ENCODE results near the gene TTLL10. TPM values are rescaled to one million over a fixed set of nuclear protein-coding genes. Genes with fewer than 3 reads are reported as not detected.

The TTLL10 gene
- total RNA-seq, 1 donor from 2014 or later = not detected

- Mint-ChIP-seq H3K4me3 (ENCODE audit: unreplicated experiment) (no peak overlapping the region), H3K27me3 (ENCODE audit: low read depth, unreplicated experiment) (no peaks in the 10 kb centered on the region), H3K27ac (ENCODE audit: unreplicated experiment) (no peak overlapping the region), H3K36me3 (ENCODE audit: low read depth, unreplicated experiment) (peaks cover 1% of the 10 kb centered on the region), H3K9me3 (ENCODE audit: unreplicated experiment) (peaks cover 2% of the 10 kb centered on the region), H3K4me1 (ENCODE audit: low read depth, unreplicated experiment) (peaks cover 6% of the 10 kb centered on the region)
- FAIRE-seq = no peak
- no peak overlapping the region for H3K27ac ChIP-seq (ENCODE audit: low read depth, low read length)
- peaks cover 17% of the 10 kb centered on the region for H4K20me1 ChIP-seq (ENCODE audit: insufficient read depth, low read length)
- DNase-seq (ENCODE audit: low read depth) = no peak
- H3K4me2 ChIP-seq (ENCODE audit: low read length) = no peak overlapping the region
- H3K4me3 ChIP-seq (ENCODE audit: insufficient read depth, low read depth, low read length) = no peak overlapping the region
- H2AFZ ChIP-seq (ENCODE audit: low read depth, low read length) = no peak overlapping the region
- peaks cover 31% of the 10 kb centered on the region for H3K79me2 ChIP-seq (ENCODE audit: insufficient read depth, low read length)
- H3K27me3 ChIP-seq (ENCODE audit: insufficient read depth, low read length) = no peaks in the 10 kb centered on the region
- H3K9me3 ChIP-seq (ENCODE audit: insufficient read depth, low read depth, low read length) = peaks cover 9% of the 10 kb centered on the region
- no peaks in the 10 kb centered on the region for H3K36me3 ChIP-seq (ENCODE audit: insufficient read depth, low read length)
- no peak overlapping the region for H3K9ac ChIP-seq (ENCODE audit: low read length)
- TF ChIP-seq CTCF (IDR thresholded peaks at IDR 0.05; ENCODE audit: insufficient read depth, low read depth, low read length) (no peak), EZH2 (IDR thresholded peaks at IDR 0.05; ENCODE audit: insufficient read depth, low read length) (no peak)
- H3K4me1 ChIP-seq (ENCODE audit: insufficient read depth, low read length) = no peaks in the 10 kb centered on the region
Observed at GRCh38 chr1:1236176-1236763, 62.6 kb downstream of the TTLL10 start.

GRCh38 chr1:1236945-1237873 lies 63.5 kb downstream of the TTLL10 start:
- Histone ChIP-seq H3K27me3 (ENCODE audit: insufficient read depth, low read length) (no peaks in the 10 kb centered on the region), H3K79me2 (ENCODE audit: insufficient read depth, low read length) (peaks cover 26% of the 10 kb centered on the region), H3K4me1 (ENCODE audit: insufficient read depth, low read length) (no peaks in the 10 kb centered on the region), H3K9ac (ENCODE audit: low read length) (no peak overlapping the region), H3K9me3 (ENCODE audit: insufficient read depth, low read depth, low read length) (peaks cover 9% of the 10 kb centered on the region), H3K4me3 (ENCODE audit: insufficient read depth, low read depth, low read length) (no peak overlapping the region), H4K20me1 (ENCODE audit: insufficient read depth, low read length) (peaks cover 17% of the 10 kb centered on the region), H3K27ac (ENCODE audit: low read depth, low read length) (no peak overlapping the region), H2AFZ (ENCODE audit: low read depth, low read length) (no peak overlapping the region), H3K36me3 (ENCODE audit: insufficient read depth, low read length) (no peaks in the 10 kb centered on the region), H3K4me2 (ENCODE audit: low read length) (no peak overlapping the region)
- no peak for TF ChIP-seq EZH2 (IDR thresholded peaks at IDR 0.05; ENCODE audit: insufficient read depth, low read length)
- no peak for TF ChIP-seq CTCF (IDR thresholded peaks at IDR 0.05; ENCODE audit: insufficient read depth, low read depth, low read length)
- no peak for FAIRE-seq
- Mint-ChIP-seq H3K4me3 (ENCODE audit: unreplicated experiment) (no peak overlapping the region), H3K27ac (ENCODE audit: unreplicated experiment) (no peak overlapping the region), H3K9me3 (ENCODE audit: unreplicated experiment) (peaks cover 2% of the 10 kb centered on the region), H3K27me3 (ENCODE audit: low read depth, unreplicated experiment) (no peaks in the 10 kb centered on the region), H3K4me1 (ENCODE audit: low read depth, unreplicated experiment) (peaks cover 6% of the 10 kb centered on the region), H3K36me3 (ENCODE audit: low read depth, unreplicated experiment) (no peaks in the 10 kb centered on the region)
- DNase-seq (ENCODE audit: low read depth) = no peak

Data from astrocyte (in vitro differentiated cells and primary cell).